Fibroblast of mammary gland (primary cell): ENCODE data around the gene MAGI1.

Experiments used
- DNase-seq: peaks from one replicate; pipeline ENCODE4 v3.0.0-alpha.2; 2010; ENCODE audit warnings: low read depth
- H3K4me3 ChIP-seq: 2 replicates; pipeline ENCODE4 v1.5.1; 2011; ENCODE audit warnings: low read depth, mild to moderate bottlenecking, low read length, moderate library complexity; ENCODE audit not compliant: control insufficient read depth
- CTCF ChIP-seq: conservative IDR thresholded peaks from 2 replicates; pipeline ENCODE4 v1.5.1; 2011; ENCODE audit warnings: low read depth, low read length, inconsistent platforms; ENCODE audit not compliant: control insufficient read depth, insufficient read depth

Gene MAGI1

GRCh38 chr3:65439641-65440284 lies 599.0 kb downstream of the MAGI1 start:
- H3K4me3 ChIP-seq = no peak overlapping the region
- TF ChIP-seq CTCF = peak; percentile 60
- peak; percentile 61 for DNase-seq

DNA sequence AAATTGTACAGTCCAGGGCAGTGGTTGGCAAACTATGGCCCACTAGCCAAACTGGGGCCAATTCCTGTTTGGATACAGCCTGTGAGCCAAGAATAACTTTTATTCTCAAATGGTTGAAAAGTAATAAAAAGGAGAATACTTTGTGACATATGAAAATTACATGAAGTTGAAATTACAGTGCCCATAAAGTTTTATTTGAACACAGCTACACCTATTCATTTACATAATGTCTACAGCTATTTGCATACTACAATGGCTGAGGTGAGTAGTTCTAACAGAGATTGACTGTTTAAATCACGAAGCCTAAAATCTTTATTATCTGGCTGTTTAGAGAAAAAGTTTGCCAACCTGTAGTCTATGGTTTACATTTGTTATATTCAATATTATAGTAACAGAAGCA lies 600.1 kb downstream of the MAGI1 start:
- no peak for DNase-seq
- TF ChIP-seq CTCF = no peak
- no peak overlapping the region for H3K4me3 ChIP-seq

GRCh38 chr3:65438096-65438495 lies 600.6 kb downstream of the MAGI1 start:
- no peak for TF ChIP-seq CTCF
- no peak overlapping the region for H3K4me3 ChIP-seq
- no peak for DNase-seq

DNA sequence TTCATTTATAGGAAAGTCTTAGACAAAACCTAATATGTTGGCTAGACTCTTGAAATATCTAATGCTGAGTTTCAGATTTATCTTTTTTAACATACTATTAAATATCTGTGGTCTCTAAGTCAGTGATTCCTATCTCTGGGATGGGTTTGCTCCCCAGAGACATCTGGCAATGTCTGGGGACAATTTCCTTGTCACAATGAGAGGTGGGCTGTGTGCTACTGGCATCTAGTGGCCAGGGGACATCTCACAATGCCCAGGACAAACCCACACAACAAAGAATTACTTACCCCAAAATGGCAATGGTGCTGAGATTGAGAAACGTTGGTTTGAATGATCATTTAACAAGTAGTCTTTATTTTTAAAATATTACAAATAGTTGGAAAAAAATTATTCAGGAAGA lies 602.1 kb downstream of the MAGI1 start:
- peak; percentile 36 for TF ChIP-seq CTCF
- H3K4me3 ChIP-seq = no peak overlapping the region
- DNase-seq = peak; percentile 10

DNA sequence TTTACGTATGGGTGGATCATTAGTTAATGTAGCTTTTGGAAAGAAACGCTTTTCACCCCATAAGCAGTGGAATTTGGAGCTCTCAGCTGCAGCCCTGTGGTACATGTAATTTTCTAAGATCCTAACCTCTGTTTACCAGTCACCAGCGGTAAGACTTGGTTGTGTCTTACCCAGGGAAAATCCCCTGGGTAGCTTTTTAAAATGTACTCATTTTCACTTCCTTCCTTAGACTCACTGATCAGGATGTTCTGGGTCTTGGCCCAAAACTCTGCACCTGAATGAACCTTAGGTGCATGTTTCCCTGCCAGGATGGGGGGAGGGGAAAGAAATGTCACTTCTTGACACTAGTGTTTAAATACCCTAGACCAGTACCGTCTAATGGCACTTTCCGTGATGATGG lies 605.2 kb downstream of the MAGI1 start:
- no peak overlapping the region for H3K4me3 ChIP-seq
- TF ChIP-seq CTCF = no peak
- DNase-seq = no peak

GRCh38 chr3:65432388-65433003 lies 606.2 kb downstream of the MAGI1 start:
- DNase-seq = no peak
- TF ChIP-seq CTCF = no peak
- no peak overlapping the region for H3K4me3 ChIP-seq

- peak; percentile 36 for DNase-seq
- H3K4me3 ChIP-seq = no peak overlapping the region
- TF ChIP-seq CTCF = peak; percentile 54
These were observed 612.8 kb downstream of the MAGI1 start for GRCh38 chr3:65425880-65426279.
